A673 (cell line): ENCODE measurements around the gene TBC1D22A. TPM values are rescaled to one million over a fixed set of nuclear protein-coding genes. Genes with fewer than 3 reads are reported as not detected.
A peak's percentile ranks its signal among the peaks of the same experiment; 100 is the strongest.

ENCODE experiments used
- BruUV-seq: library from RNA; stranded (reverse); fragments of 400-500 nt; replicated peaks from 2 replicates; lab custom pipeline; 2021; lab: Mats Ljungman, UMichigan
- CTCF ChIA-PET: fragments of 300-600 bp; sonication (Branson Sonifier 250); formaldehyde crosslinking; loops from one replicate; lab custom pipeline; 2022; ENCODE audit warnings: antibody characterized with exemption; lab: Charles Lee
- POLR2A ChIA-PET: fragments of 300-600 bp; sonication (Branson Sonifier 250); formaldehyde crosslinking; loops from one replicate; lab custom pipeline; 2022; ENCODE audit warnings: antibody characterized with exemption; ENCODE audit not compliant: low non-redundant PET; lab: Charles Lee
- DNase-seq: peaks from one replicate; pipeline ENCODE4 v3.0.0-alpha.2; 2015; ENCODE audit warnings: low spot score
- H3K27ac ChIP-seq: fragments of 200-600 bp; sonication (generic); 2 replicates; pipeline ENCODE4 v1.5.1; 2016; ENCODE audit warnings: mixed run types, low read depth, mild to moderate bottlenecking, mixed read lengths, antibody characterized with exemption, low read length; ENCODE audit not compliant: poor library complexity, severe bottlenecking
- H3K27me3 ChIP-seq: fragments of 200-600 bp; sonication (generic); replicated peaks from 2 replicates; pipeline ENCODE4 v1.6.1; 2017; ENCODE audit warnings: mixed run types, low read depth, mild to moderate bottlenecking, mixed read lengths, antibody characterized with exemption, low read length; ENCODE audit not compliant: insufficient read depth, poor library complexity
- H3K36me3 ChIP-seq: fragments of 200-600 bp; sonication (generic); 2 replicates; pipeline ENCODE4 v1.6.1; 2016; ENCODE audit warnings: mixed run types, mild to moderate bottlenecking, mixed read lengths, antibody characterized with exemption, low read length; ENCODE audit not compliant: insufficient read depth, poor library complexity, severe bottlenecking
- H3K4me1 ChIP-seq: fragments of 200-600 bp; sonication (generic); 2 replicates; pipeline ENCODE4 v1.6.1; 2017; ENCODE audit warnings: mixed run types, mild to moderate bottlenecking, mixed read lengths, antibody characterized with exemption, low read length; ENCODE audit not compliant: insufficient read depth, poor library complexity, severe bottlenecking
- H3K4me3 ChIP-seq: fragments of 200-600 bp; sonication (generic); 2 replicates; pipeline ENCODE4 v1.5.1; 2016; ENCODE audit warnings: low read depth, mixed run types, mild to moderate bottlenecking, mixed read lengths, low read length; ENCODE audit not compliant: poor library complexity, severe bottlenecking
- H3K9me3 ChIP-seq: fragments of 200-600 bp; sonication (generic); 2 replicates; pipeline ENCODE4 v1.6.1; 2016; ENCODE audit warnings: mixed run types, low read depth, mild to moderate bottlenecking, mixed read lengths, antibody characterized with exemption, low read length; ENCODE audit not compliant: poor library complexity, severe bottlenecking
- EZH2 ChIP-seq: fragments of 200-600 bp; sonication (generic); IDR thresholded peaks from 2 replicates; pipeline ENCODE4 v1.6.1; 2017; ENCODE audit warnings: borderline replicate concordance, low read depth, mild to moderate bottlenecking, mixed read lengths, antibody characterized with exemption, low read length; ENCODE audit not compliant: poor library complexity, severe bottlenecking
- intact Hi-C: fragments of 100-400 bp; cut with micrococcal nuclease; formaldehyde crosslinking; loops from one replicate; pipeline ENCODE4 v1.10.0; 2022; ENCODE audit not compliant: unreplicated experiment
- total RNA-seq: library from RNA; stranded (reverse); gene quantifications from 2 replicates; pipeline ENCODE4 v1.2.3, GENCODE V29; 2021
- TF ChIP-seq, protein P1 (sequence below): fragments of 300-800, 200-600 bp; sonication (generic); conservative IDR thresholded peaks from 2 replicates; pipeline ENCODE4 v1.5.1; 2017; ENCODE audit warnings: low read depth, mild to moderate bottlenecking, antibody characterized with exemption, low read length, moderate library complexity, mixed read lengths

The TBC1D22A gene
- total RNA-seq, 1 experiment from 2014 or later: 22.5 TPM

DNA sequence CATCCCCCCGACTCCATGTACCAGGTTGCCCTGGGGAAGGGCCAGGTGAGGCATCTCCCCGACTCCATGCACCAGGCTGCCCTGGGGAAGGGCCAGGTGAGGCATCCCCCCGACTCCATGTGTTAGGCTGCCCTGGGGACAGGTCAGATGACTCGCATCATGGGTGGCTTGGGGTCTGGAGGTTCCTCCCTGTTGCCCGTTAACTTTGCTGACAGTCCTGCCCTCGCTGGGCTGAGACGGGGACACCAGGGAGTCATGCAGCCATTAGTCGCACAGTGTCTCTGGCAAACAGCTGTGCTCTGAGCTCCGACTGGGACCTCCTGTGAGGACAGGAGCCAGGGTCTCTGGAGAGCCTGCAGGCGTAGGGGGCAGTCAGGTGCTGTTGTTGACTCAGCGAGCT lies 336.1 kb downstream of the TBC1D22A start:
- no peaks in the 10 kb centered on the region for H3K27me3 ChIP-seq
- H3K4me3 ChIP-seq: no peak overlapping the region
- intact Hi-C loops: no loop called here
- TF ChIP-seq EZH2: no peak
- TF ChIP-seq, protein P1, sequence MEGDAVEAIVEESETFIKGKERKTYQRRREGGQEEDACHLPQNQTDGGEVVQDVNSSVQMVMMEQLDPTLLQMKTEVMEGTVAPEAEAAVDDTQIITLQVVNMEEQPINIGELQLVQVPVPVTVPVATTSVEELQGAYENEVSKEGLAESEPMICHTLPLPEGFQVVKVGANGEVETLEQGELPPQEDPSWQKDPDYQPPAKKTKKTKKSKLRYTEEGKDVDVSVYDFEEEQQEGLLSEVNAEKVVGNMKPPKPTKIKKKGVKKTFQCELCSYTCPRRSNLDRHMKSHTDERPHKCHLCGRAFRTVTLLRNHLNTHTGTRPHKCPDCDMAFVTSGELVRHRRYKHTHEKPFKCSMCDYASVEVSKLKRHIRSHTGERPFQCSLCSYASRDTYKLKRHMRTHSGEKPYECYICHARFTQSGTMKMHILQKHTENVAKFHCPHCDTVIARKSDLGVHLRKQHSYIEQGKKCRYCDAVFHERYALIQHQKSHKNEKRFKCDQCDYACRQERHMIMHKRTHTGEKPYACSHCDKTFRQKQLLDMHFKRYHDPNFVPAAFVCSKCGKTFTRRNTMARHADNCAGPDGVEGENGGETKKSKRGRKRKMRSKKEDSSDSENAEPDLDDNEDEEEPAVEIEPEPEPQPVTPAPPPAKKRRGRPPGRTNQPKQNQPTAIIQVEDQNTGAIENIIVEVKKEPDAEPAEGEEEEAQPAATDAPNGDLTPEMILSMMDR: no peak
- BruUV-seq: no TSS peak
- no peak overlapping the region for H3K27ac ChIP-seq
- no peaks in the 10 kb centered on the region for H3K9me3 ChIP-seq
- POLR2A ChIA-PET: no interaction called here
- CTCF ChIA-PET: no interaction called here
- no peaks in the 10 kb centered on the region for H3K4me1 ChIP-seq
- no peak for DNase-seq
- no peaks in the 10 kb centered on the region for H3K36me3 ChIP-seq

DNA sequence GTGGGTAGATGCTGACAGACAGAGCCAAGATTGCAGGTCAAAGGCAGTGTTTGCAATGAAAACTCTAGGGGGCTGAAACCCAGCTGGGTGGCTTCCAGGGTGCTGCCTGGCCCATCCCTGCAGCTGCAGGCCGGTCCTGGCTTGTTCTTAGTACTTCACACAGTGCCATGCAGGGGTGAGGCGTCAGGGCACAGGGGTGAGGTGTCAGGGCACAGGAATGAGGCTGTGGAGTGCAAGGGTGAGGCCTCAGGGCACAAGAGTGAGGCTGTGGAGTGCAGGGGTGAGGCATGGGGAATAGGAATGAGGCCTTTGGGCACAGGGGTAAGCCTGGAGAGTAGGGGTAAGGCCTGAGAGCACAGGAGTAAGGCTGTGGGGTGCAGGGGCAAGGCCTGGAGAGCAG lies 337.6 kb downstream of the TBC1D22A start:
- no peaks in the 10 kb centered on the region for H3K4me1 ChIP-seq
- no peaks in the 10 kb centered on the region for H3K36me3 ChIP-seq
- TF ChIP-seq, protein P1: no peak
- TF ChIP-seq EZH2: no peak
- H3K27me3 ChIP-seq: no peaks in the 10 kb centered on the region
- BruUV-seq: no TSS peak
- no peak overlapping the region for H3K27ac ChIP-seq
- intact Hi-C loops: loop anchor here (10.0 kb wide), 1 partner anchor 625 kb away; no protein-coding TSS in a partner anchor
- ChIA-PET POLR2A (no interaction called here), CTCF (no interaction called here)
- DNase-seq: no peak
- H3K4me3 ChIP-seq: no peak overlapping the region
- no peaks in the 10 kb centered on the region for H3K9me3 ChIP-seq

DNA sequence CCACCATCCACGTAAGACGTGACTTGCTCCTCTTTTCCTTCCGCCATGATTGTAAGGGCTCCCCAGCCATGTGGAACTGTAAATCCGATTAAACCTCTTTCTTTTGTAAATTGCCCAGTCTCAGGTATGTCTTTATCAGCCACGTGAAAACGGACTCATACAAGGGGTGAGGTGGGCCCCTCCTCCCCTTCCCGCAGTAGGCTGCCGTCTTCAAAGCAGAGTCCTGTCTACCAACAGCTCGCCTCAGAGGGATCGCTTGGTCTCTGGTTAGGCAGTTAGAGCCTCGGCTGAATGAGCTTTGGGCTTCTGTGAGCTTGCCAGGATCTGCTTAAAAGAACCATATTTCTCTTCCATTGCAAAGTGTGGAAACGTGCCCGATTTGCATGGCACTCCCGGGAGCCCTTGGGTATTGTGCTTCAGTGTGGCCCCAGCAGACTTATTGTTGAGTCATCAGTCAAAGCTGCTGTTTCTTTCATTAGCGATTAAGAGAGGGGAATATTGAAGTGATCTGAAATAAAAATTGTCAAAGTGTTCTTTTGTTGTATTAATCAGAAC lies 338.3 kb downstream of the TBC1D22A start:
- intact Hi-C loops: loop anchor here (10.0 kb wide), 1 partner anchor 626 kb away; no protein-coding TSS in a partner anchor
- H3K4me3 ChIP-seq: no peak overlapping the region
- TF ChIP-seq, protein P1: no peak
- TF ChIP-seq EZH2: no peak
- H3K27me3 ChIP-seq: no peaks in the 10 kb centered on the region
- no peaks in the 10 kb centered on the region for H3K9me3 ChIP-seq
- ChIA-PET POLR2A (no interaction called here), CTCF (no interaction called here)
- DNase-seq: peak; percentile 23
- no peak overlapping the region for H3K27ac ChIP-seq
- H3K36me3 ChIP-seq: no peaks in the 10 kb centered on the region
- no TSS peak for BruUV-seq
- H3K4me1 ChIP-seq: no peaks in the 10 kb centered on the region
